Uterus (tissue), 4 donors: ENCODE data around the gene UVSSA. TPM values are rescaled to one million over a fixed set of nuclear protein-coding genes. Genes with fewer than 3 reads are reported as not detected.

Experiments
- DNase-seq, 2 donors: peaks; one replicate each; pipeline ENCODE4 v3.0.0-alpha.2; 2019 to 2020
- H3K27ac ChIP-seq, 2 donors: fragments of 200-600 bp; sonication (generic); 1 replicate in 1 of 2; 2 replicates in 1 of 2; pipeline ENCODE4 v1.5.1; 2016 to 2018
- H3K27me3 ChIP-seq, 2 donors: fragments of 200-600 bp; sonication (generic); one replicate each; pipeline ENCODE4 v1.5.1; 2018 to 2019; ENCODE audit warnings: control low read depth in 1 of 2
- H3K36me3 ChIP-seq, 2 donors: fragments of 200-600 bp; sonication (generic); one replicate each; pipeline ENCODE4 v1.5.1; 2019; ENCODE audit warnings: control low read depth in 1 of 2
- H3K4me1 ChIP-seq, 2 donors: fragments of 200-600 bp; sonication (generic); one replicate each; pipeline ENCODE4 v1.5.1; 2018 to 2019; ENCODE audit warnings: control low read depth in 1 of 2
- H3K4me3 ChIP-seq, 2 donors: fragments of 200-600 bp; sonication (generic); 1 replicate in 1 of 2; 2 replicates in 1 of 2; pipeline ENCODE4 v1.5.1; 2018 to 2019; ENCODE audit warnings: mild to moderate bottlenecking in 1 of 2
- H3K9me3 ChIP-seq, 2 donors: fragments of 200-600 bp; sonication (generic); one replicate each; pipeline ENCODE4 v1.5.1; 2019; ENCODE audit warnings: control low read depth in 1 of 2
- POLR2A ChIP-seq, 2 donors: fragments of 450-650 bp; IDR thresholded peaks; one replicate each; pipeline ENCODE4 v1.6.1; 2016; ENCODE audit warnings: antibody characterized with exemption in 2 of 2, mild to moderate bottlenecking in 1 of 2, moderate library complexity in 1 of 2
- intact Hi-C: fragments of 100-400 bp; cut with DNase I; formaldehyde crosslinking; loops from one replicate; pipeline ENCODE4 v1.15.1; 2023; ENCODE audit warnings: low total_unique reads
- total RNA-seq, 4 donors: library from RNA; depleted of rRNA in 3 of 4; stranded (reverse); fragments of >200 nt in 3 of 4; gene quantifications; one replicate each; pipeline versions ENCODE4 v1.1.0 to v1.2.4, GENCODE V29; 2014 to 2023
- TF ChIP-seq, protein P1 (sequence below), 4 experiments: fragments of 200-600 bp in 2 of 4; fragments of 450-650 bp in 2 of 4; sonication (generic) in 2 of 4; IDR thresholded peaks; one replicate each; pipeline ENCODE4 v1.5.1; 2016 to 2019; ENCODE audit warnings: antibody characterized with exemption in 4 of 4, mild to moderate bottlenecking in 2 of 4, moderate library complexity in 1 of 4
- donor health status: DM: yes; HTN: yes; CAD: no.

UVSSA gene
- total RNA-seq, 4 donors from 2014 or later, result 13.1 to 37.2 (median 19.3) TPM

DNA sequence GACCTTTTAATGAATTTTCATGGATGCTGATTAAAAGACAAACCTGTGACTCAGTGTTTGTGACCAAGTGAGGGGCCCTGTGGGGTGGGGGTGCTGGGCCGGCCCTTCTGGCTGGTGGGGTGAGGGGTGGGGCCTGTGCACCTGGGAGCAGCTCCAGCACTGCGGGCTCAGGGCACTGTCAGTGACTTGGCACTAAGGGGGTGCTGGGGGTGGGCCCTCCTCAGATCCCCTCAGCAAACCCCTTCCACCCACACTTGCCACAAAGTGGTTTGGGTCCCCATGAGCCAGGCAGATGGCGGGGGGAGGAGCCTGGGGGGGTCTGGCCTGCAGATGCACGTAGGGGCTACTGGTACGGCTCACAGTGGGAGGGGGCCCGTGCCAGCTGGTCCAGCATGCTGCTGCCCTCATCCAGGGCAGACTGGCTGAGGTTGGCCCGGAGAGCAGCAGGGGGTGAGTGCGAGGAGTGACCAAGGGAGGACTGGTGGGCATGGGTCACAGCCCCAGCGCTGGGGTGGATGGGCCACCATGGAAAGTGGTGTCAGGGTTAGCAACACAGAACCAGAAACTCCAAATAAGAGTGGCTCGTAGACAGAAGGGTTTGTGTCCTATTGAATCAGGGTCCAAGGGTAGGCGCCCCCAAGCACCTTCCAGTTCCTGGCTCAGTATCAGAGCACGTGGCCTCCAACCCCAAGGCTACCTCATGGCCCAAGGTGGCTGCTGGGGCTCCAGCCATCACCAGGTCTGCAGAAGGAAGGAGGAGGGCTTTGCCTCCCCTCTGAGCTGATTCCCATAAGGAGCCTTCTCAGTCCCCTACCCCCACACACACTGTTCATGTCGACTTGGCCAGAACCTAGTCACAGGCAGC lies 49.2 kb downstream of the UVSSA start:
- no peak overlapping the region for H3K27ac ChIP-seq
- TF ChIP-seq, protein P1, sequence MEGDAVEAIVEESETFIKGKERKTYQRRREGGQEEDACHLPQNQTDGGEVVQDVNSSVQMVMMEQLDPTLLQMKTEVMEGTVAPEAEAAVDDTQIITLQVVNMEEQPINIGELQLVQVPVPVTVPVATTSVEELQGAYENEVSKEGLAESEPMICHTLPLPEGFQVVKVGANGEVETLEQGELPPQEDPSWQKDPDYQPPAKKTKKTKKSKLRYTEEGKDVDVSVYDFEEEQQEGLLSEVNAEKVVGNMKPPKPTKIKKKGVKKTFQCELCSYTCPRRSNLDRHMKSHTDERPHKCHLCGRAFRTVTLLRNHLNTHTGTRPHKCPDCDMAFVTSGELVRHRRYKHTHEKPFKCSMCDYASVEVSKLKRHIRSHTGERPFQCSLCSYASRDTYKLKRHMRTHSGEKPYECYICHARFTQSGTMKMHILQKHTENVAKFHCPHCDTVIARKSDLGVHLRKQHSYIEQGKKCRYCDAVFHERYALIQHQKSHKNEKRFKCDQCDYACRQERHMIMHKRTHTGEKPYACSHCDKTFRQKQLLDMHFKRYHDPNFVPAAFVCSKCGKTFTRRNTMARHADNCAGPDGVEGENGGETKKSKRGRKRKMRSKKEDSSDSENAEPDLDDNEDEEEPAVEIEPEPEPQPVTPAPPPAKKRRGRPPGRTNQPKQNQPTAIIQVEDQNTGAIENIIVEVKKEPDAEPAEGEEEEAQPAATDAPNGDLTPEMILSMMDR (IDR thresholded peaks at IDR 0.05), result no peak
- intact Hi-C loops, result no loop called here
- peaks cover 0 to 17% of the 10 kb centered on the region in 2 donors for H3K27me3 ChIP-seq
- no peak for DNase-seq
- H3K36me3 ChIP-seq, result no peaks in the 10 kb centered on the region
- no peak overlapping the region for H3K4me3 ChIP-seq
- no peaks in the 10 kb centered on the region for H3K9me3 ChIP-seq
- no peaks in the 10 kb centered on the region for H3K4me1 ChIP-seq

DNA sequence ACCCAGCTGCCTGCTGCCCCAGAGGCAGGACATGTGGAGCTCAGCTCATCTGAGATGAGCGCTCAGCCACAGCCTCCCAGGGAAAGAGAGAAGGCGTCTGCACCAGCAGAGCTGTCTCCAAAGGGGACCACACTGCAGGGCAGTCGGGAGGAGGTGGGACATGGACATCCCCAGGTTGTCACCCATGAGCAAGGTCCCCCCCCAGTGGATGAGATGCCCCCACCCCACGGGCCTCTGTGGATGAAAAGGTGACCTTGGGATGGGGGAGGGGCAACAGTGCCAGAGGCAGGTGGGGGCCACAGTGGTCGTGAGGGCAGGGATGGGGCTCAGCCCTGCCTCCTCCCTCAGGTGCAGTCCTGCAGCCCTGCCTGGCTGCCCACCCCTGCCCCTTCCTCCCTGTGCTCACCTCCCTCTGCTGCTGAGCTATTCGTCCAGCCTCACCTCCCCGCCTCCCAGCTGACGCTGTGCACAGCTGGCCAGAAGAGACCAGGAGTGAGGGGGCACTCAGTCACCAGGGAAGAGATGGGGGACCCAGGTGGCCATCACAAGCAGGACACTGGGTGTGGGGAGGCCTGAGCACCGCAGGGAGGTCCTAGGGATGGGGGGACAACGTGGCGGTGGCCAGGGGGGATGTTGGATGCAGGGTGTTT lies 49.9 kb downstream of the UVSSA start:
- H3K4me1 ChIP-seq, result no peaks in the 10 kb centered on the region
- TF ChIP-seq, protein P1 (IDR thresholded peaks at IDR 0.05), result no peak
- no peak for TF ChIP-seq POLR2A (IDR thresholded peaks at IDR 0.05)
- intact Hi-C loops, result no loop called here
- peaks cover 0 to 23% of the 10 kb centered on the region in 2 donors for H3K27me3 ChIP-seq
- no peak overlapping the region for H3K4me3 ChIP-seq
- no peaks in the 10 kb centered on the region for H3K36me3 ChIP-seq
- H3K27ac ChIP-seq, result no peak overlapping the region
- DNase-seq, result no peak
- H3K9me3 ChIP-seq, result no peaks in the 10 kb centered on the region

DNA sequence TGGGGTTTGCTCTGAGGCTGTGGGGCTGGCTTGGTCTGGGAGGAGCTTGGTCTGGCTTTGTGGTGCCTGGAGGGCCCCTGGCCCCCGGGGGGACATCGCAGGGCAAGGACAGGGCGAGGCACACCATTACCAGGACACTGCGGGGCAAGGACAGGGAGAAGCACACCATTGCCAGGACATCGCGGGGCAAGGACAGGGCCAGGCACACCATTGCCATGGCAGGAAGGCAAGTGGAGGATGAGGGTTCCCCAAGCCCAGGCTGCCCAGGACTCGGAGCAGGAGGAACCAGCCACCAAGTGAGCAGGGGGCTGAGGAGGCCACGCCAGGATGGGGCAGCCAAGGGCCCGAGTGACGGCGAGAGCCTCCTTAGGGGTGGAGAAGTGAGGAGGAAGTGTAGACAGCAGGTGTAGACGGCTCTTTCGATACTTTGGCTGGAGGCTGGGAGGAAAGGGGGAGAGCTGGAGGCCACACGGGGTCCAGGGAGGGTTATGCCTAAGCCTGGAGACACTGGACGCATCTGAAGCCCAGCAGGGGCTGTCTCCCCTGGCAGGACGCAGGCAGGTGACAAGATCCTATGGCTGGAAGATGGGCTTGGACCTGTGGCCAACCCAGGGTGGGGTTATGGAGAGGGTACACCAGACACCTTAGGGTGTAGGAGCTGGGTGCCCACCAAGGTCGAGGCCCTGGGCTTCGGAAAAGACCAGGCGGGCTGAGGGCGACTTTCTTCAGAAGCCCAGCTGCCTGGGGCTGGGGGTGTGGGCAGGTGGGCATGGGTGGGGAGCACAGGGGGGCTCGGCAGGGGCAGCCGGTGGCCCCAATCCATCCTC lies 51.9 kb downstream of the UVSSA start:
- Histone ChIP-seq H3K27ac (no peak overlapping the region), H3K27me3 (peaks cover 7 to 29% of the 10 kb centered on the region in 2 donors), H3K4me1 (no peaks in the 10 kb centered on the region), H3K4me3 (no peak overlapping the region), H3K36me3 (no peaks in the 10 kb centered on the region), H3K9me3 (no peaks in the 10 kb centered on the region)
- TF ChIP-seq, protein P1 (IDR thresholded peaks at IDR 0.05), result no peak
- no peak for TF ChIP-seq POLR2A (IDR thresholded peaks at IDR 0.05)
- intact Hi-C loops, result no loop called here
- peak in 1 of 2 donors; percentile 4 for DNase-seq

DNA sequence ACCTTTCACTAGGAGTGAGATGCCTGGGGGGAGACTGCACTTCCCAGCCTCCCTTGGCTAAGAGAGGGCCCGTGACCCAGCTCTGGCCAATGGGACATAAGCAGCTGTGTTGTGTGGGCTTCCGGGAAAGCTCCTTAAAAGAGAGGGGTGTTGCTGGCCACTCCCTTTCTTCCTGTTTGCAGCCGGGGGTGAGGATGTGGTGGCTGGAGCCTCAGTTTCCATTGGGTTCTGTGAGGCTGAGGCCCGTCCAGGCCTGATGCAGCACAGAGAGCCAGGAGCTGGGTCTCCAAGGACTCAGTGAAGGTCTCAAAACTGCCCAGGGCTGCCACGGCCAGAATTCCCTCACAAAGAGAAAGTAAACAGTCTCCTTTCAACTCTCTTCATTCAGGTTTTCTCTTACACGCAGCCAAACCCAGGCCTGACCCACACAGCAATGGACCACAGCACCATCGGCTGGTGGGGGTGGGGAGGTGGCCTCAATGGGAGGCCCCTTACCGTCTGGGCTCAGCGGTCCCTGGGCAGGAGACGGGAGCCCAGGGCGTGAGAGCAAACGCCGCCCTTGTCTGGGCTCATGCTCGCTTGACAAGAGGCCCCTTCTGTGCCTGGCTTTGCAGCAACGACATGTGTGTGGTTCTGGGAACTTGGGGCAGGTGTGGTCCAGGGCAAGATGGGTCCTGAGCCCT lies 52.6 kb downstream of the UVSSA start:
- Histone ChIP-seq H3K27ac (no peak overlapping the region), H3K27me3 (peaks cover 14 to 31% of the 10 kb centered on the region in 2 donors), H3K4me3 (no peak overlapping the region), H3K9me3 (no peaks in the 10 kb centered on the region), H3K36me3 (no peaks in the 10 kb centered on the region), H3K4me1 (no peaks in the 10 kb centered on the region)
- peak in 1 of 2 donors; percentile 4 for DNase-seq
- no peak for TF ChIP-seq POLR2A (IDR thresholded peaks at IDR 0.05)
- TF ChIP-seq, protein P1 (IDR thresholded peaks at IDR 0.05), result no peak
- intact Hi-C loops, result no loop called here
